Hindlimb muscle (tissue), 1 donor: ENCODE results near the gene TUBG2. TPM values are rescaled to one million over a fixed set of nuclear protein-coding genes. Genes with fewer than 3 reads are reported as not detected.

ENCODE experiments used
- DNase-seq: peaks from one replicate; pipeline ENCODE4 v3.0.0-alpha.2; 2013
- polyA plus RNA-seq: library from polyadenylated mRNA; unstranded; fragments of 120-200 nt; gene quantifications from one replicate; pipeline ENCODE4 v1.2.1, GENCODE V29; 2013; ENCODE audit not compliant: insufficient read length

The TUBG2 gene
- polyA plus RNA-seq, 1 donor = 14.7 TPM

- peak; percentile 91 for DNase-seq
Observed at GRCh38 chr17:42677921-42678781, 19.1 kb downstream of the TUBG2 start.

GRCh38 chr17:42678951-42679491 lies 19.9 kb downstream of the TUBG2 start:
- no peak for DNase-seq

GRCh38 chr17:42679492-42680330 lies 20.6 kb downstream of the TUBG2 start:
- peak; percentile 88 for DNase-seq

- DNase-seq = no peak
Observed at GRCh38 chr17:42680331-42680808, 21.3 kb downstream of the TUBG2 start.

- peak; percentile 80 for DNase-seq
Observed at GRCh38 chr17:42681976-42682721, 23.1 kb downstream of the TUBG2 start, which contains the start of gene CNTNAP1. Gene CNTNAP1 (plus strand): TSS chr17:42682531. CDS start chr17:42682830, 299 bp downstream.

- DNase-seq = peak; percentile 69
Observed at GRCh38 chr17:42682722-42683403, 23.8 kb downstream of the TUBG2 start.

- DNase-seq = peak; percentile 59
Observed at GRCh38 chr17:42683407-42684034, 24.4 kb downstream of the TUBG2 start.

- DNase-seq = no peak
Observed at GRCh38 chr17:42684929-42685556, 26.0 kb downstream of the TUBG2 start.

- DNase-seq = no peak
Observed at GRCh38 chr17:42685831-42686230, 26.7 kb downstream of the TUBG2 start.

- DNase-seq = no peak
Observed at GRCh38 chr17:42686520-42687128, 27.5 kb downstream of the TUBG2 start.

- DNase-seq = no peak
Observed at GRCh38 chr17:42687707-42688320, 28.7 kb downstream of the TUBG2 start.

GRCh38 chr17:42690596-42690995 lies 31.5 kb downstream of the TUBG2 start:
- DNase-seq = no peak

- DNase-seq = no peak
Observed at GRCh38 chr17:42691021-42691545, 32.0 kb downstream of the TUBG2 start.

- DNase-seq = no peak
Observed at GRCh38 chr17:42692489-42692888, 33.4 kb downstream of the TUBG2 start.

- no peak for DNase-seq
Observed at GRCh38 chr17:42694524-42694923, 35.4 kb downstream of the TUBG2 start.

- no peak for DNase-seq
Observed at GRCh38 chr17:42695500-42695899, 36.4 kb downstream of the TUBG2 start.

- no peak for DNase-seq
Observed at GRCh38 chr17:42697108-42697811, 38.2 kb downstream of the TUBG2 start.

- no peak for DNase-seq
Observed at GRCh38 chr17:42698736-42699414, 39.8 kb downstream of the TUBG2 start.
